Activated CD8-positive, alpha-beta memory T cell treated with anti-CD3 and anti-CD28 coated beads, Interleukin-2, amount 50 U/mL, for 24 hours (primary cell): Measurements from ENCODE around the gene DENND1C.
A peak's percentile ranks its signal among the peaks of the same experiment; 100 is the strongest.

Experiments used
- DNase-seq: peaks from one replicate; pipeline ENCODE4 v3.0.0-alpha.2; 2020; ENCODE audit errors: extremely low read depth

DENND1C gene

GRCh38 chr19:6480848-6481415 lies 655 bp downstream of the DENND1C start:
- no peak for DNase-seq

GRCh38 chr19:6479836-6480398 lies 1.7 kb downstream of the DENND1C start:
- no peak for DNase-seq

GRCh38 chr19:6478815-6479214 lies 2.8 kb downstream of the DENND1C start:
- no peak for DNase-seq

GRCh38 chr19:6476896-6477431 lies 4.6 kb downstream of the DENND1C start:
- no peak for DNase-seq

GRCh38 chr19:6476155-6476895 lies 5.3 kb downstream of the DENND1C start:
- DNase-seq: no peak

GRCh38 chr19:6475321-6476108 lies 6.1 kb downstream of the DENND1C start:
- no peak for DNase-seq

GRCh38 chr19:6473647-6474046 lies 7.9 kb downstream of the DENND1C start:
- no peak for DNase-seq

- no peak for DNase-seq
Observed at GRCh38 chr19:6472713-6473112, 8.9 kb downstream of the DENND1C start.

GRCh38 chr19:6471076-6471475 lies 10.5 kb downstream of the DENND1C start:
- no peak for DNase-seq

- DNase-seq: no peak
Observed at GRCh38 chr19:6470173-6470572, 11.4 kb downstream of the DENND1C start.

- DNase-seq: no peak
Observed at GRCh38 chr19:6467384-6467783, 14.2 kb downstream of the DENND1C start.

- DNase-seq: no peak
Observed at GRCh38 chr19:6466526-6467248, 14.9 kb downstream of the DENND1C start.

GRCh38 chr19:6465663-6466062 lies 15.9 kb downstream of the DENND1C start:
- DNase-seq: no peak

- no peak for DNase-seq
Observed at GRCh38 chr19:6465006-6465405, 16.6 kb downstream of the DENND1C start.

- no peak for DNase-seq
Observed at GRCh38 chr19:6464070-6464873, 17.3 kb downstream of the DENND1C start, which contains the start of gene CRB3. CRB3 (plus strand) TSS chr19:6464271; CDS start chr19:6464702, 431 bp downstream.

- peak; percentile 94 for DNase-seq
Observed at GRCh38 chr19:6460099-6460884, 21.3 kb downstream of the DENND1C start.

GRCh38 chr19:6459262-6460098 lies 22.1 kb downstream of the DENND1C start, which contains the start of gene SLC25A23:
SLC25A23 (minus strand) TSS chr19:6459792; CDS start chr19:6459628, 164 bp downstream.
- DNase-seq: no peak

- no peak for DNase-seq
Observed at GRCh38 chr19:6458695-6459261, 22.8 kb downstream of the DENND1C start.
